HEK293 (cell line): Measurements from ENCODE around the gene TSHZ3.

Source experiments
- CTCF ChIA-PET: fragments of 350-600 bp; formaldehyde crosslinking; extraction: SDS; loops from one replicate; lab custom pipeline; 2021; ENCODE audit warnings: antibody characterized with exemption; lab: Yijun Ruan, JAX
- POLR2A ChIA-PET: fragments of 300-600 bp; formaldehyde crosslinking; extraction: SDS; loops from one replicate; lab custom pipeline; 2020; ENCODE audit warnings: antibody characterized with exemption, inconsistent platforms; lab: Yijun Ruan, JAX
- H3K27ac ChIP-seq: fragments of 200-500 bp; sonication (Bioruptor generic); 2 replicates; pipeline ENCODE4 v1.5.1; 2014; ENCODE audit warnings: low read depth, low read length, control low read depth, inconsistent platforms; ENCODE audit errors: extremely low read depth
- H3K36me3 ChIP-seq, 2 experiments: fragments of 200-500 bp in 1 of 2; sonication (Bioruptor generic) in 1 of 2; 1 replicate in 1 of 2; 2 replicates in 1 of 2; pipeline ENCODE4 v1.5.1; 2014 to 2017; ENCODE audit warnings: inconsistent platforms in 2 of 2, low read length in 2 of 2; ENCODE audit not compliant: control insufficient read depth in 2 of 2, insufficient read depth in 1 of 2
- H3K4me1 ChIP-seq: fragments of 200-500 bp; sonication (Bioruptor generic); 2 replicates; pipeline ENCODE4 v1.5.1; 2014; ENCODE audit warnings: mild to moderate bottlenecking, low read length, inconsistent platforms; ENCODE audit not compliant: control insufficient read depth, insufficient read depth
- H3K4me3 ChIP-seq: 2 replicates; pipeline ENCODE4 v1.5.1; 2011; ENCODE audit warnings: low read depth, mild to moderate bottlenecking, control low read depth, low read length, moderate library complexity
- H3K9me3 ChIP-seq: fragments of 200-500 bp; sonication (Bioruptor generic); 2 replicates; pipeline ENCODE4 v1.5.1; 2014; ENCODE audit warnings: low read depth, low read length, inconsistent platforms; ENCODE audit not compliant: control insufficient read depth, insufficient read depth
- FEZF1 ChIP-seq: fragments of 450-650 bp; formaldehyde crosslinking; IDR thresholded peaks from 2 replicates; pipeline ENCODE4 v1.5.1; 2016; ENCODE audit warnings: missing biosample characterization, missing genetic modification characterization
- IKZF3 ChIP-seq: fragments of 450-650 bp; IDR thresholded peaks from 2 replicates; pipeline ENCODE4 v1.5.0; 2018; ENCODE audit warnings: missing biosample characterization, mild to moderate bottlenecking, missing genetic modification characterization, moderate library complexity
- PRDM4 ChIP-seq: fragments of 450-650 bp; formaldehyde crosslinking; IDR thresholded peaks from 2 replicates; pipeline ENCODE4 v1.5.1; 2017; ENCODE audit warnings: missing biosample characterization, missing genetic modification characterization
- PRDM6 ChIP-seq: fragments of 450-650 bp; formaldehyde crosslinking; IDR thresholded peaks from 2 replicates; pipeline ENCODE4 v1.5.1; 2017; ENCODE audit warnings: missing biosample characterization, missing genetic modification characterization
- SP2 ChIP-seq: fragments of 450-650 bp; formaldehyde crosslinking; IDR thresholded peaks from 2 replicates; pipeline ENCODE4 v1.5.1; 2016; ENCODE audit warnings: missing biosample characterization, missing genetic modification characterization
- YY1 ChIP-seq: fragments of 450-650 bp; formaldehyde crosslinking; IDR thresholded peaks from 2 replicates; pipeline ENCODE4 v1.5.1; 2018; ENCODE audit warnings: missing biosample characterization, missing genetic modification characterization
- ZBTB49 ChIP-seq: fragments of 450-650 bp; formaldehyde crosslinking; IDR thresholded peaks from 2 replicates; pipeline ENCODE4 v1.5.1; 2016; ENCODE audit warnings: missing biosample characterization, missing genetic modification characterization, low read depth
- ZEB2 ChIP-seq: fragments of 450-650 bp; formaldehyde crosslinking; IDR thresholded peaks from 2 replicates; pipeline ENCODE4 v1.5.1; 2016; ENCODE audit warnings: missing biosample characterization, missing genetic modification characterization
- ZFHX2 ChIP-seq: fragments of 450-650 bp; formaldehyde crosslinking; conservative IDR thresholded peaks from 2 replicates; pipeline ENCODE4 v1.5.1; 2016; ENCODE audit warnings: missing biosample characterization, missing genetic modification characterization
- ZNF10 ChIP-seq: fragments of 450-650 bp; formaldehyde crosslinking; IDR thresholded peaks from 2 replicates; pipeline ENCODE4 v1.5.1; 2017; ENCODE audit warnings: missing biosample characterization, missing genetic modification characterization
- ZNF112 ChIP-seq: fragments of 450-650 bp; formaldehyde crosslinking; IDR thresholded peaks from 2 replicates; pipeline ENCODE4 v1.5.0; 2017; ENCODE audit warnings: missing biosample characterization, missing genetic modification characterization
- ZNF138 ChIP-seq: fragments of 450-650 bp; formaldehyde crosslinking; IDR thresholded peaks from 2 replicates; pipeline ENCODE4 v1.5.1; 2016; ENCODE audit warnings: missing biosample characterization, missing genetic modification characterization, borderline replicate concordance
- ZNF248 ChIP-seq: fragments of 450-650 bp; formaldehyde crosslinking; IDR thresholded peaks from 2 replicates; pipeline ENCODE4 v1.5.1; 2017; ENCODE audit warnings: missing biosample characterization, missing genetic modification characterization
- ZNF26 ChIP-seq: fragments of 450-650 bp; formaldehyde crosslinking; IDR thresholded peaks from 2 replicates; pipeline ENCODE4 v1.5.1; 2016; ENCODE audit warnings: missing biosample characterization, missing genetic modification characterization
- ZNF280D ChIP-seq: fragments of 450-650 bp; formaldehyde crosslinking; IDR thresholded peaks from 2 replicates; pipeline ENCODE4 v1.5.1; 2016; ENCODE audit warnings: missing biosample characterization, missing genetic modification characterization
- ZNF423 ChIP-seq: fragments of 450-650 bp; formaldehyde crosslinking; IDR thresholded peaks from 2 replicates; pipeline ENCODE4 v1.5.1; 2016; ENCODE audit warnings: missing biosample characterization, missing genetic modification characterization
- ZNF426 ChIP-seq: fragments of 450-650 bp; formaldehyde crosslinking; IDR thresholded peaks from 2 replicates; pipeline ENCODE4 v1.5.1; 2017; ENCODE audit warnings: missing biosample characterization, missing genetic modification characterization, mild to moderate bottlenecking, inconsistent platforms, moderate library complexity
- ZNF580 ChIP-seq: fragments of 450-650 bp; formaldehyde crosslinking; IDR thresholded peaks from 2 replicates; pipeline ENCODE4 v1.5.1; 2016; ENCODE audit warnings: missing biosample characterization, missing genetic modification characterization
- ZNF596 ChIP-seq: fragments of 450-650 bp; IDR thresholded peaks from 2 replicates; pipeline ENCODE4 v1.5.0; 2018; ENCODE audit warnings: missing biosample characterization, mild to moderate bottlenecking, missing genetic modification characterization, moderate library complexity
- ZNF785 ChIP-seq: fragments of 450-650 bp; formaldehyde crosslinking; IDR thresholded peaks from 2 replicates; pipeline ENCODE4 v1.5.1; 2016; ENCODE audit warnings: missing biosample characterization, missing genetic modification characterization
- ZNF843 ChIP-seq: fragments of 450-650 bp; formaldehyde crosslinking; IDR thresholded peaks from 2 replicates; pipeline ENCODE4 v1.5.1; 2016; ENCODE audit warnings: missing biosample characterization, missing genetic modification characterization
- ZSCAN30 ChIP-seq: fragments of 450-650 bp; IDR thresholded peaks from 2 replicates; pipeline ENCODE4 v1.5.1; 2018; ENCODE audit warnings: missing biosample characterization, mild to moderate bottlenecking, missing genetic modification characterization, moderate library complexity

TSHZ3 gene

GRCh38 chr19:31306006-31306753 lies 43.1 kb downstream of the TSHZ3 start:
- H3K4me3 ChIP-seq = no peak overlapping the region
- no peak overlapping the region for H3K27ac ChIP-seq
- peaks cover 11% of the 10 kb centered on the region for H3K4me1 ChIP-seq
- no peaks in the 10 kb centered on the region for H3K9me3 ChIP-seq
- no peaks in the 10 kb centered on the region for H3K36me3 ChIP-seq
- POLR2A ChIA-PET = no interaction called here
- CTCF ChIA-PET = no interaction called here
- TF ChIP-seq ZNF248 = no peak
- TF ChIP-seq ZFHX2 (tag by site-specific recombination) = peak; percentile 65; the same call in 1 of the 2 replicates

GRCh38 chr19:31304831-31305312 lies 44.4 kb downstream of the TSHZ3 start:
- H3K36me3 ChIP-seq = no peaks in the 10 kb centered on the region
- peaks cover 14% of the 10 kb centered on the region for H3K4me1 ChIP-seq
- CTCF ChIA-PET = no interaction called here
- H3K27ac ChIP-seq = no peak overlapping the region
- no peaks in the 10 kb centered on the region for H3K9me3 ChIP-seq
- POLR2A ChIA-PET = no interaction called here
- H3K4me3 ChIP-seq = no peak overlapping the region
- no peak for TF ChIP-seq ZNF423 (tag by site-specific recombination)
- 0 out of 2 replicates have a peak, but pooled peaks have one; percentile 22 for TF ChIP-seq ZNF596 (tag by site-specific recombination)
- TF ChIP-seq YY1 (tag by site-specific recombination) = peak; percentile 36; the same call in 1 of the 2 replicates
- peak; percentile 73 for TF ChIP-seq ZEB2 (tag by site-specific recombination)
- peak; percentile 37; the same call in 1 of the 2 replicates for TF ChIP-seq IKZF3
- peak; percentile 90 for TF ChIP-seq PRDM4 (tag by site-specific recombination)
- TF ChIP-seq ZNF10 = 0 out of 2 replicates have a peak, but pooled peaks have one; percentile 38
- TF ChIP-seq ZNF26 = no peak
- no peak for TF ChIP-seq ZNF280D (tag by site-specific recombination)
- peak; percentile 84 for TF ChIP-seq FEZF1 (tag by site-specific recombination)
- no peak for TF ChIP-seq ZNF138
- TF ChIP-seq PRDM6 (tag by site-specific recombination) = peak; percentile 94
- TF ChIP-seq SP2 (tag by site-specific recombination) = no peak
- TF ChIP-seq ZSCAN30 (tag by site-specific recombination) = peak; percentile 78
- peak; percentile 70 for TF ChIP-seq ZNF580
- no peak for TF ChIP-seq ZBTB49 (tag by site-specific recombination)
- no peak for TF ChIP-seq ZNF785 (tag by site-specific recombination)
- TF ChIP-seq ZNF843 (tag by site-specific recombination) = peak; percentile 77
- no peak for TF ChIP-seq ZNF426 (tag by site-specific recombination)
- TF ChIP-seq ZNF112 (tag by site-specific recombination) = no peak
